HG03280 (cell line): ENCODE results near the gene LONRF2.
A peak's percentile ranks its signal among the peaks of the same experiment; 100 is the strongest.
"Not testable (repeated sequence)": the region's sequence is repeated elsewhere in the genome, so short reads cannot be mapped to it uniquely, and the experiment has no call there.

Source experiments
- ATAC-seq: cut with Tn5 transposase; IDR thresholded peaks from one replicate; pipeline ENCODE4 v1.9.1; 2021; ENCODE audit warnings: mild to moderate bottlenecking, moderate library complexity; ENCODE audit not compliant: unreplicated experiment

LONRF2 gene

DNA sequence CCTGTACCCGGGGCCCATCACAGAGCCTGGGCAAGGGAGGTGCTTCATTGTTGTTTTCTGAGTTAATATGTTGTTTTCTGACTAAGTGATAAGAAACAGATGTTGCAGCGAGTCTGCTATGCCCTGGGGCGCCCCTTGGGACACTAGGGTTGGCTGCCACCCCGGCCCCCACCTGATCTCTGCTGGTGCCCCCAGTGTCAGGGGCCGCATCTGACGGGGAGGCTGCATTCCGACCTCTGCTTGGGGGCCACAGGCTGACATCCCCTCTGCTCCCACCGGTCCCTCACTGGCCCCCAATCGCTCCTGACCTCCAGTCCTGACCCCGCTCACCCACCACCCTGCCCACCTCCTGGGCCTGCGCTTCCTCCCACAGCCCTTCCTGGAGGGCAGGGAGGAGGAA is 65.9 kb downstream of the LONRF2 start:
- ATAC-seq: no peak

DNA sequence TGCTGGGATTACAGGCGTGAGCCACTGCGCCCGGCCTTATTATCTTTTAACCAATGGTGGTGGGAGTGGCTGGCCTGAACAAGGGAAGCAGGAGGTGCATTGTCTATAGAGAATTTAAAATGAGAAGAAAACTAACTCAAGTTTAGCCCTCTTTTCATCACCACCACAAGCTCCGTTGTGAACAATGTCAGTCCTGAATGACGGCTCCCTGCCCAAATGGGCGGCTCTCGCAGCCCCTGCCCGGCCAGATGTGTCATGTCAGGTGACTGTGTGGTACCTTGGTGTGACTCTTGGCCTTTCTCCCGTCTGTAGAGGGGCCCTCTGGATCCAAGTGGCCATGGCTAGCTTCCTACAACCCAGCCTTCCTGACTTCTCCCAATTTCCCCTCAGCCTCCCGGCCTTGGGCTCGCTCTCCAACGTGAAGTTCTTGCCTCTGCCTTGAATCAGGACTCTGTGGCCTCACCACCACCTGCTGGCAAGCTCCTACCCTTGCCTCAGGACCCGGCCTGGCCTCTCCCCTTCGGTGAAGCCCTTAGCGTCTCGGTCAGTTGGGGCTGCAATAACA is 67.6 kb downstream of the LONRF2 start:
- ATAC-seq: no peak

DNA sequence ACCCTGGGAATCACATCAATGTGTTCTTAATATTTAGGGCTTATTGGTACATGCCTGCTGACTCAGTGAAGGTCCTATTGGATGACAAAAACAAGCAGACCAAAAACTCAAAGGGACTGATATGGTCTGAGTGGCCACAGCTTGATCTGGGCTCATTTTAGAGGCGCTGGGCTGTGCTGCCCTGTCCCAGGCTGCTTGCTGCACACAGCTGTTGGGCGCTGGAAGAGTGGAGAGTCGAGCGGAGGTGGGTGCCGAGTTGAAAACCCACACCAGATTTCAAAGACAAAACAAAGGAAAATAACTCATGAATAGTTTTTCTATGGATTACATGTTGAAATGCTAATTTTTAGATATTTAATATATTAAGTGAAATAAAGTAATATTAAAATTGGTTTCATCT is 68.5 kb downstream of the LONRF2 start:
- no peak for ATAC-seq

DNA sequence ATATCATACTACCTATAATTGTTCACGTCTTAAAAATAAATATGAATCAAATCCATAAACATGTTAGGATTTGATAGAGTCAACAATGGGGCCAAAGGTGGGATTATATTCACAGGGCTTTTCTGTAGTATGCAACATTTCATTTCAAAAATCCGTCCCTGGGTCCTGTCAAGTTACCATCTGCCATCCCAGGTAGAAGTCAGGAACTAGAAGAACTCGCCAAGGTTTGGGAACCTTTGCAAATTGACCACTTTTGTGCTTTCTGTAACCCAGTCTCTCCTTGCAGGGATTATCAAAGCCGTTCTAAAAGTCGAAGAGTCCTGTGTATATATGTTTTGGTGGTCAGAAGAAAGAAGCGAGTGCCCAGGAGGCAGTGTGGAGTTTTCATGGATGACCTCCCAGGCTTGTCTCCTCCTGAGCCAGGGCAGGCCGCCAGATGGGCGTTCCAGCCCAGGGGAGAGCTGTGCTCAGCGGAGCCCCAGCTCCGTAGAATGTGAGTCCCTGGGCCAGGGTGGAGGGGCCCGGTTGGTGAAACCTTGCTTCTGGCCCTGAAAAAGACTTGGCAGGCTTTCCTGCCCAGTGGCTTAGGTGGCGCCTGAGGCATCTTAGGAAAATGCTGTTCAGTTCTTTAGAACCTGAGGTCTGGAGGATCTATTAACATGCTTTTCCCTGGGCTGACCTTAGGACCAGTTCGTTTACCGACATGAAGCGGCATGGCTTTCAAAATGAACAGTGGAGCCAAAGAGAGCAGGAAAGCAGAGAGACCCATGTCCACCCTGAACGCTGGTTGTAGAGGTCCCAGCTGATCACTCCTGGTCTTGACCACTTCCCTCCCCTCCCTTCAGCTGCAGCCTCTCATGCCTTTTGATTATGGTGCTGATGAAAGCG is 69.2 kb downstream of the LONRF2 start:
- no peak for ATAC-seq

DNA sequence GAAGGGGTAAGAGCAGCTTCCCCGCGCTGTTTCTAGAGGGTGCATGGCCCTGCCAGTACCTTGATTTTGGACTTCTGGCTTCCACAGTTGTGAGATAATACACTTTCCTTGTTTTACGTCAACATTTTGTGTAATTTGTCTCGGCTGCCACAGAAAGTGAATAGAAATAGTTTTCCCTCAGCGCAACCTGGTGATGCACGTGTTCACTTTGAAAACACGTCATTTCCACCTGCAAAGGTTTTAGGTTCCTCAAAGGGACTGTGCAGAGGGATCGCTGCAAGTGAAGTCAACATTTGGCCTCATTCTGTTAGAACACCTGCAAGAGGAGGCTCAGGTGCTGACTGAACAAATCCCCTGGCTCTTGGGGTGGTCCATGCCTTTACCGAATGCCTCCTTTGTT is 71.7 kb downstream of the LONRF2 start:
- ATAC-seq: no peak

DNA sequence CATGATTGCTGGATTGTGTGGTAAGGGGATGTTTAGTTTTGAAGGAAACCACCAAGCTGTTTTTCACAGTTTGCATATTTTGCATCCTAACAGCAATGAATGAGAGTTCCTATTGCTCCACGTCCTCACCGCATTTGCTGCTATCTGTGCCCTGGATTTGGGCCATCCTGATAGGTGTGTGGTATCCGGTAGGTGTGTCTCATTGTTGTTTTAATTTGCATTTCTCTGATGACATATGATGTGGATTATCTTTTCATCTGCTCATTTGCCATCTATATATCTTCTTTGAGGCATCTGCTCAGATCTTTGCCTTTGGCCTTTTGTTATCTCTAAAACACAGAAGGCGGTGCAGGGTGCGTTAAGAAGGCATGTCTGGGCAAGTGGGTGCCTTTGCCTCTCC is 73.3 kb downstream of the LONRF2 start:
- ATAC-seq: no peak

DNA sequence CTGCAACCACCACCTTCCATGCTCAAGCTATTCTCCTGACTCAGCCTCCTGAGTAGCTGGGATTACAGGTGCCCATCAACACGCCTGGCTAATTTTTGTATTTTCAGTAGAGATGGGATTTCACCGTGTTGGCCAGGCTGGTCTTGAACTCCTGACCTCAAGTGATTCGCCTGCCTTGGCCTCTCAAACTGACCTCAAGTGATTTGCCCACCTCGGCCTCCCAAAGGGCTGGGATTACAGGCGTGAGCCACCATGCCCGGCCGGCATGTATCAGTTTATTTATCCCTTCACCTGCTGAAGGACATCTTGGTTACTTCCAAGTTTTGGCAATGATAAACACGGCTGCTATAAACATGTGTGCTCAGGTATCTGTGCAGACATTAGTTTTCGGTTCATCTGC is 73.7 kb downstream of the LONRF2 start:
- ATAC-seq: not testable (repeated sequence)

DNA sequence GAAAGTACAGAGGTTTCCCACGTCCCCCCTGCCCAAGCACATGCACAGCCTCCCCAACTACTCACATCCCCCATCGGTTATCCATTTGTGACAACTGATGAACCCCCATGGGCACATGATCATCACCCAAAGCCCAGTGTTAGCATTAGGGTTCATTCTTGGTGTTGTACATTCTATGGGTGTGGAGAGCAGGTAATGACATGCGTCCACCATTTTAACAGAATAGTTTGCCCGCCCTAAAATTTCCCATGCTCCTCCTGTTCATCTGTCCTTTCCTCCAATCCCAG is 74.3 kb downstream of the LONRF2 start:
- no peak for ATAC-seq

DNA sequence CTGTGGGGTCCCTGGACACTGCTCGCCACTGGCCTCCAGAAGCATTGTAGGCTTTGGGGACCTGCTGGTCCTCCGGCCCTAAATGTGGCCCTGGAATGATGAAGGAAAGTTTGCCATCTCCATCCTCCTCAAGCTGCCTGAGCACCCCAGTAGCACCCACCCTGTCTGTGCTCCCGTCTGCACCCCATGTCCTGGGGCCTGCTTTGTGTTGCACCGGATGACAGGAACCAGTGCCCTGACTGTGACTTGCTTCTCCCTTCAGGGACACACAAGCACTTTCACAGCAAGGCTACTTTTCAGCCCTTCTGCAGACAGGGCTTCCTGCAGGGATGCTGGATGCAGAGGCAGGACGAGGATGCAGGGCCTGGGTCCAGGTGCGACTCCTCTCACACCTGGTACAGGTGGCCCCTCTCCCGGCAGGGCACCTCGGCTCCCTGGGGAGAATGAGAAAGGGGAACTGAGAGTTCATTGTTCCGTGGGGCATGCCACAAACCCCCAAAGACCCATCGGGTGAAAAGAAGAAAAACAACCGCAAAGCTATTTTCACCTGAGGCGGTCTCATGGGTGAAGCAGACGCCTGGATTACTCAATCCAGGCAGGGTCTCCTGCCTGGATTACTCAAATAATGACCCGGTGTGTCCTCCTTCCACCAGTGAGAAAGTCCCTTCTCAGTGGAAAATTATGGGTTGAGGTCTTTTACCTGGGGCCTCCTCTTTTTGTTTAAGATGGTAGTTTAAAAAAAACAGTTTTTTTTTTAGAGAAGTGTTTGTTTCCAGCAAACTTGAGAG is 74.9 kb downstream of the LONRF2 start:
- no peak for ATAC-seq

DNA sequence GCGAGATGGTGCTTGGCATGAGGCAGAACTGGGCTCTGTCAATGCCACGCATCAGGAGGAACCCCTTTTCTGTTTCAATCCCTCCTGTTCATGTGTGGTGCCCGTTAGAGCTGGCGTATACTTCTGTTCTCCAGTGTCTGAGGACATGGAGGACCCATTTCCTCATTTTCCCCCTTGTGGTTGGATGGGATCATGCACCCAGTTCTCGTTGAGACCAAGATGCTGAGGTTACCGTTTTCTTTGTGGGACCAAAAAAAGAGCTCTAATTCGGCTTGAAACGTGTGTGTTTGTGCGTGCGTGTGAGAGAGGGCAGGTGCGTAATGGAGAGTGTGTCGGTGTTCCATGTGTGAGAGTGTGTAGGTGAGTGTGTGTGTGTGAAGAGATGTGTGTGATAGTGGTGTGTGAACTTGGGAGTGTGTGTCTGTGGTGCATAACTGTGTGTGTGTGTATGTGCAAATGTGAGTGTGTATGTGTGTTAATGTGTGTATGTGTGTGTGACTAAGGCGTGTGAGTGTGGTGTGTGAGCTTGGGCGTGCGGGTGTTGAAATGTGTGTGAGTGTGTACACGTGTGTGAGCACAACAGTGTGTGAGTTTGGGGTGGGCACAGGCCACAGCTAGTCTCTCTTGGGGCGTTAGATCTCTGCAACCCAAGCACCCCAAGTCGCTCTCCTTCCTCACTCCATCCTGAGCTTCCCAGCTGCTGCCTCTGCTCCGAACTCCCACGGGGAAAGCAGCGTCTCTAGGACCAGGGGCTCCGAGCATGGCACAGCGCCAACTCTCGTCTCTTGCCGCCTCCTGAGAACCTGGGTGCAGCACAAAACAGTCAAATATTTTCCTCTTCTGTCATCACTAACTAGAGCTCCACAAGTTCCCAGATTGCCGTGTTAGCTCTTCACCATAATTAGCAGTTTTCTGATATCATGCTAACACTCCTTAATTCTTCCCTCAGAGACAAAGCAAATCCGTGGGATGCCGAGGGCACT is 75.8 kb downstream of the LONRF2 start:
- ATAC-seq: no peak

DNA sequence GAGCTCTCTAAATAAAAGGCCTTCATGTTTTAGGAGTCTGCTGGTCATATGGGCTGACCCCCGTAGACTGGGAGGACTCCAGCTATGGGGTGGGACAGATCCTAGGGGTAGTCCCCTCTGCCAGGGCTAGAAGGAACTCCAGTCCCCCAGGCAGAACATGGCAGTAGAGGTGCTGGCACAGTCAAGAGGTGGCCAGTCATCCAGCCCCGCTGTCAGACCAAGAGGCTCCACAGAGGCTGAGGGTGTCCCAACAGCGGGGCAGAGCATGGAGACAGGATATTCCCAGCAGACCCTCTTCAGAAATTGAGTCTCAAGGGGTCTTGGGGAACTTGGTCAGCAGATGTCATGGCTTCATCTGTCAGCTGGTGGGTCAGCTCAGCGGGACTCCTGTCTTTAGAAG is 76.6 kb downstream of the LONRF2 start:
- no peak for ATAC-seq

DNA sequence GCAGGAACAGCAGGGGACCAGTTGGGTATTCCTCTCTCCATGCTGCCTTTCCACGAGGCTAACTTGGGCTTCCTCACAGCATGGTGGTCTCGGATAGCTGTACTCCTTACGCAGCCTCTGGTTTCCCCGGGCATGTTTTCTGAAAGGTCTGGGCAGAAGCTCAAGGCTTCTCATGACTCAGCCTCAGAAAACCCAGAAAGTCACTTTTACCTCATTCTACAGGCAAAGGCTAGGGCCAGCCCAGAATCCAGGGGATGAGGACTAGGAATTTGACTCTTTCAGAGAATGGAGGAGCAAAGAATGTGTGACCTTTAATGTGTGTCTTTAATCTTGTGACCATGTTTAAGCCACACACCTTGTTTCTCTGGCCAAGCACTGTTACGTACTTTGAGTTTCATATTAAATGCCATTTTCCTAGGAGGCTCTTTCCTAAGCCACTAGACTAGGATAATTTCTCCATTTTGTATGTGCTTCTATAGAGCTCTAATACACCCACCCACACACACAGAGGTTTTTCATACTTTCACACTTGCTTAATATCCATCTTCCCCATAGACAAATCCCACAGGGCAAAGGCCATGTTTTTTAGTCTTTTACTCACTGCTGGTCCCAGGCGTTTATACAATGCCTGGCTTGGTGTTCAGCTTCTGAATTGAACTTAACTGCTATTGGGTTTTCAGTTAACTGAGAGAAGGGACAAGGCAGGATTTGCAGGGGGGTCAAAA is 77.3 kb downstream of the LONRF2 start:
- no peak for ATAC-seq

DNA sequence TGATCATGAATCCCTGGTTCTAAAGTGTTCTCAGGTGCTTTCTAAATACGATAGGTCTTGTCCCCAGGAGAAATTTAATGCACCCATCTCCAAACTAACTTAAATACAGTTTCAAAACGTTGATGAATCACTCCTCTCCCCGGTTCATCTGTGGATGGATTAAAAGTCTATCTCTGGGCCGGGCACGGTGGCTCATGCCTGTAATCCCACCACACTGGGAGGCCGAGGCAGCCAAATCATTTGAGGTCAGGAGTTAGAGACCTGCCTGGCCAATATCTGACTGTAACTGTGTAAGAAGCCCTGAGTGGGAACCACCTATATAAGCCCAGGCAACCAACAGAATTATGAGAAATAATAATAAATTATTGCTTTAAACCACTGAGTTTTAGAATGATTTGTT is 78.7 kb downstream of the LONRF2 start:
- no peak for ATAC-seq

DNA sequence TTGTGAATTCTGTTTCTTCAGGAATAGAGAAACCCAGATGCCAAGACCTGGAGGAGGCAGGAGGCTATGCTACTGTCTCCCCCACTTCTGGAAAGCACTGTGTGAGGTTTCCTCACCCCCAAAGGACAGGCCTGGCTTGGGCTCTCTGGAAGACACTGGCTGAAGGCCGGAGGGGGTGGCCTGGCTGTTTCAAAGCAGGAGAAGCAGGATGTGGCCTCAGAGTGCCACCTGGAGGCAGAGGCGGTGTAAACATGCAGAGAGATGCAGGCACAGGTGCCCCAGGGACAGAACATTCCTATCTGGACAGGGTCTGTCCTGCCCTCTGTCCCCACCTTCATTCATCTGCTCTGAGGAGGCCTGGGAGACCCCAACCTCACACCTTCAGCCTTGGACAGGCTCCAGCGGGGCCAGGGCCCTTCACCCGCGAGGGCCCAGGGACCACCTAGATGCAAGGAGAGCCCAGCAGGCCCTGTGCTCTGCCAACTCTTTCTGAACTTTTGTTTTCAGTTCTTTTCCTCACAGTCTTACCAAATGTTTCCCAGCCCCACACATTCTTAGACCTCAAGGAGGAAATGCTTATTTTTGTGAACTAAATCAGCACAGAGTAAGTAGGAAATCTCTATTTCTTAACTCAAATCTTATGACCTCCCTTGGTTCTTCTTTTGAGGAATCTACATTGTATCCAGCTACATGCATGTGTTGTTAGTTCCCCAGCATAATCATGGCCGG is 79.2 kb downstream of the LONRF2 start:
- peak; percentile 47 for ATAC-seq

DNA sequence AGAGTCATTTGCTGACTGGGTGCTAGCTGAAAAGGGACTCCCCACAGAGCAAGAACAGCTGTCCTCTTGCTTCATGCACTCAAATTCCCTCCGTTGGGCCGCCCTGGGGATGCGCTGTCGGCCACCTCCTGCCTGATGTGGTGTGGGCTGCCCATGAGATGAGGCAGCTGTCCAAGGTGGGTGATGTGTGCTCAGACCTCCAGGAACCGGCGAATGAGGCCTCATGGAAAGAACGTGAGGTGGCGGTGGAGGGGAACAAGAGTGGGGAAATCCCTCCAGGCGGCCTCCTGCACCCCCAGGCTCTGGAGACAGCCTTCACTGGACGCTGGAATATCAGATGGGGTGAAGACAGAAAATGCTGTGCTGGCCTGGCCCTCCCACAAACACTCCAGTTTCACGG is 79.8 kb downstream of the LONRF2 start:
- no peak for ATAC-seq

DNA sequence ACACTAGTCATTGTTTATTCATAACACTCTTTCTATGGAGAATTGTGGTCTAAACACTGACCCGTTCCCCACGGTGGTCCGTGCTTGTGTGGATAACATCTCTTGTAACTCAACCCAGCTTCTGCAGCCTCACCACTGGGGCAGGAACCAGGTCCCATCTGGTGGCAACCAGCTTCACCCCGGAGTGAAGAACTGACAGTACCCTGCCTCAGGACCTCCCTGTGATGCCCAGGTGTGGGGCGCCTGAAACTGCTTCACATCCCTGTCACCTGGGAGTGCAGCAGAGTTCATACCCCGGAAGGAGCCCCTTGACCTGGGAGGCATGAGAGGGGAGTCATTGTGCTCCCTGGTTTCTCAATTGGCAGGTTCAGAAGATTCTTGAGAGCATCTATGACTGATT is 81.1 kb downstream of the LONRF2 start:
- no peak for ATAC-seq

DNA sequence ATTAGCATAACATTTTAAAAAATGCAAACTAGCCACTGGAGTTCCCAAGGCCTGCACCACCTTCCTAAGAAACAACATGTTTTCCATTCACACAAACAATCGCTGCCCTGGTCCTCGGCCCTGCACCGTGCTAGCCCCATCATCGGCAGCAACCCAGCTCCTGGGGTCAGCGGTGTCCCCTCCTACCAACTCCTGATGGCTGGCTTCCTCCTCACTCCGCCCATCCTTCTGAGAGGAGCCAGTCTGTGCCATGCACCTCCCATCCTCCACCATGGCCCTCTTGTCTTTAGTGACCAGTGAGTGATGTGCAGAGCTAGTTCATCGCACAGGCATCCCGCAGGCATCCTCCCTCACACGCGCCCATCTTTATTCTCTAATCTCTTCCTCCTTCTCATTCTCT is 81.9 kb downstream of the LONRF2 start:
- no peak for ATAC-seq

DNA sequence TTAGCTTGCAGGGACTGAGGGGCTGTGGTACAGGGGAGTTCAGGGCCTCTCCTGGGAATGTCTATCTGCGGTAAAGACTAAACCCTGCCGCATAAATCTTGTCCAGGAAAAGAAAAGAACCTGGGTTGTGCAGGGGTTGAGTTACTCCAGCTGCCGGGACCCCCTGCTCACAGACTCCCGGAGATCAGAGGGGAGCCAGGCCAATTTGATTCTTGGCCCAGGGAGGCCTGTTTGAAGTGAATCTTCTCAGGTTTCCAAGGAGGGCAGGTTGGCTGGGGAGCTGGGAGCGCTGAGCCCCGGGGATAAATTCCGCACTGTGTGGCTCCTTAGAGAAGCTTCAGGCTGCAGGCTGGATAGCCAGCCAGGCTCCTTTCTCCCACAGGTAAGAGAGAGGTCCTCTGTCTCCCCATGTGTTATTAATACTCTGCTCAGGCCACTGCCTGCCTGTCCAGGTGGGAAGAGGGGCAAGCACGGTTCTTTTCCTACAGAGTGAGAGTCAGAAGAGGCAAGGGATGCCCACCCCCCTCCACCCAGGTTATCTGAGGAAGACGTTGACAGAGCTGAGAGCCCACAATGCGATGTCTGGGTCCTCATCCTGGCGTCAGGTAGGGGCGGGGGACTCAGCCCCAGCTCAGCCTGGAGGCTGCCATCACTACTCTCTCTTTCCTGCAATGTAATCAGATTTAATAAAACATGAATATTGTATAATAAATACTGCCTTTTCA is 82.7 kb downstream of the LONRF2 start:
- ATAC-seq: no peak

DNA sequence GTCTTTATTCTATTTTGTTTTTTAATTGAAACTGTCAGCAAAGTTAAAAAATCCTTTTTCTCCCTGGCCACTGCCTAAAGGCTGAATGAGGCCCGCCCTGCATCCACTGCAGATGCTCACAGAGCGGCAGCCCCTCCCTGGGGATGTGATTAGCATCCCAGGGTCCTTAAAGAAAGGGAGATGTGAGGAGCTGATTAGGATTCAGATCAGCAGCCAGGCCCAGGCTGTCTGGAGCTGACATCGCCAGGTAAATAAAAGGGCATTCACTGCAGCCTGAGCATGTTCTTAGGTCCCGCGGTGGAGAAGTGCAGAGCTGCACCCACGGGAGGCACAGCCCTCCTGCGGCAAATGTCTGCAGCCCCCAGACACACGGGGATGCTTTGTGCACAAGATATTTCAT is 83.8 kb downstream of the LONRF2 start:
- ATAC-seq: no peak
